Loucy (cell line): ENCODE data around the gene TAX1BP1.

Experiments used
- EZH2phosphoT487 ChIP-seq: fragments of 200-600 bp; IDR thresholded peaks from 2 replicates; pipeline ENCODE4 v1.6.1; 2018; ENCODE audit warnings: antibody characterized with exemption, mild to moderate bottlenecking, moderate library complexity, borderline replicate concordance
- TF ChIP-seq, protein P1 (sequence below): fragments of 200-600 bp; sonication (generic); conservative IDR thresholded peaks from 2 replicates; pipeline ENCODE4 v1.5.1; 2014; ENCODE audit warnings: mild to moderate bottlenecking, antibody characterized with exemption, low read length

DNA sequence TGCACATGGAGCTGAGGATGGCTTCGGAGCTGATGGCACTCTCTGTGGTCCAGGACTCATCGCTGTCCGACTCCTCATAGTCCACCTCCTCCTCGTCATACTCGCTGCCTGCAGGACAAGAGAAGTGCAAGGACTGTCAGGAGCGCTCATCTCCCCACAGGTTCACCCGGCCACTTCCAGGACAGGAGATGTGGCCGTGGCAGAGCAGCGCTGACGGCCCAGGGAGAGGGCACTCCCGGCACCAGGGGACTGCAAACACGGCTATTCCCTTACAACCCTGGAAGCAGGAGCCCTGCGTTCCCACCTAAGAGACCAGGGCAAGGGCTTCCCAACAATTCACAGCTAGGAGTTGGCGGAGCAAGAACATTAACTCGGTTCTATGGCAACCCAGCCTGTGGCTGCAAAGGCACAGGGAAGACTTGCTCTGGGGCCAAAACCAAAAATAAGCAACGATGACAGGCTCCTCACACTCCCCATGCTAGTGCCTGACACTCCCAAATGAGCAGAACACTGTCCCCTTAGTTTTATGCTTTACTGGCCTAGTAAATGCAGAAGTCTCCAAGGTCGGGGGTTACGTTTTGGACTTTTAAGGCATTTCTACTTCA, 100.9 kb downstream of the TAX1BP1 start:
- TF ChIP-seq, protein P1, sequence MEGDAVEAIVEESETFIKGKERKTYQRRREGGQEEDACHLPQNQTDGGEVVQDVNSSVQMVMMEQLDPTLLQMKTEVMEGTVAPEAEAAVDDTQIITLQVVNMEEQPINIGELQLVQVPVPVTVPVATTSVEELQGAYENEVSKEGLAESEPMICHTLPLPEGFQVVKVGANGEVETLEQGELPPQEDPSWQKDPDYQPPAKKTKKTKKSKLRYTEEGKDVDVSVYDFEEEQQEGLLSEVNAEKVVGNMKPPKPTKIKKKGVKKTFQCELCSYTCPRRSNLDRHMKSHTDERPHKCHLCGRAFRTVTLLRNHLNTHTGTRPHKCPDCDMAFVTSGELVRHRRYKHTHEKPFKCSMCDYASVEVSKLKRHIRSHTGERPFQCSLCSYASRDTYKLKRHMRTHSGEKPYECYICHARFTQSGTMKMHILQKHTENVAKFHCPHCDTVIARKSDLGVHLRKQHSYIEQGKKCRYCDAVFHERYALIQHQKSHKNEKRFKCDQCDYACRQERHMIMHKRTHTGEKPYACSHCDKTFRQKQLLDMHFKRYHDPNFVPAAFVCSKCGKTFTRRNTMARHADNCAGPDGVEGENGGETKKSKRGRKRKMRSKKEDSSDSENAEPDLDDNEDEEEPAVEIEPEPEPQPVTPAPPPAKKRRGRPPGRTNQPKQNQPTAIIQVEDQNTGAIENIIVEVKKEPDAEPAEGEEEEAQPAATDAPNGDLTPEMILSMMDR = no peak
- TF ChIP-seq EZH2phosphoT487 = no peak
